Gastrocnemius medialis (tissue), 4 donors: ENCODE measurements around the gene FOXD3. TPM values are rescaled to one million over a fixed set of nuclear protein-coding genes. Genes with fewer than 3 reads are reported as not detected.
"Not testable (repeated sequence)": the region's sequence is repeated elsewhere in the genome, so short reads cannot be mapped to it uniquely, and the experiment has no call there.

Experiments
- ATAC-seq, 2 donors: fragments of 150-250 bp; one replicate each; pipeline ENCODE4 v1.9.1; 2016
- DNase-seq, 2 donors: peaks; one replicate each; pipeline ENCODE4 v3.0.0-alpha.2; 2019
- H3K27ac ChIP-seq, 4 donors: fragments of 200-600 bp; sonication (generic); 1 replicate in 1 of 4; 2 replicates in 3 of 4; pipeline ENCODE4 v1.5.1; 2016 to 2018; ENCODE audit warnings: mild to moderate bottlenecking in 2 of 4, moderate library complexity in 1 of 4
- H3K27me3 ChIP-seq, 3 donors: fragments of 200-600 bp; sonication (generic) in 2 of 3; 1 replicate in 1 of 3; 2 replicates in 2 of 3; pipeline versions ENCODE4 v1.5.1 to v1.6.0; 2016 to 2019; ENCODE audit warnings: mild to moderate bottlenecking in 1 of 3, moderate library complexity in 1 of 3
- H3K36me3 ChIP-seq, 2 donors: fragments of 200-600 bp; sonication (generic) in 1 of 2; one replicate each; pipeline ENCODE4 v1.5.1; 2017 to 2018
- H3K4me1 ChIP-seq, 2 donors: fragments of 200-600 bp; sonication (generic) in 1 of 2; one replicate each; pipeline ENCODE4 v1.5.1; 2016 to 2017; ENCODE audit warnings: mild to moderate bottlenecking in 2 of 2
- H3K4me3 ChIP-seq, 4 donors: fragments of 200-600 bp; sonication (generic) in 3 of 4; 1 replicate in 1 of 4; 2 replicates in 3 of 4; pipeline ENCODE4 v1.5.1; 2016 to 2019; ENCODE audit warnings: mild to moderate bottlenecking in 2 of 4
- H3K9me3 ChIP-seq, 3 donors: fragments of 200-600 bp; sonication (generic) in 2 of 3; 1 replicate in 1 of 3; 2 replicates in 2 of 3; pipeline ENCODE4 v1.5.1; 2016 to 2019
- POLR2A ChIP-seq, 2 donors: fragments of 450-650 bp; IDR thresholded peaks; one replicate each; pipeline ENCODE4 v1.6.1; 2017; ENCODE audit warnings: antibody characterized with exemption in 2 of 2, mild to moderate bottlenecking in 2 of 2, moderate library complexity in 2 of 2
- in situ Hi-C, 4 donors: fragments of 200-750 bp; cut with MboI; loops; one replicate each; pipeline versions ENCODE4 v1.15.0 to v1.8.0; 2017; ENCODE audit warnings: low sequenced_read_pairs in 4 of 4
- intact Hi-C: fragments of 100-400 bp; cut with DNase I; formaldehyde crosslinking; loops from one replicate; pipeline ENCODE4 v1.15.1; 2023; ENCODE audit warnings: low total_unique reads
- total RNA-seq, 4 donors: library from RNA; depleted of rRNA; stranded (reverse); fragments of >200 nt; gene quantifications; one replicate each; pipeline versions ENCODE4 v1.1.0 to v1.2.3, GENCODE V29; 2016
- TF ChIP-seq, protein P1 (sequence below), 5 experiments: fragments of 450-650 bp in 3 of 5; fragments of 200-600 bp in 2 of 5; sonication (generic) in 2 of 5; IDR thresholded peaks in 4 of 5; conservative IDR thresholded peaks in 1 of 5; 1 replicate in 4 of 5; 2 replicates in 1 of 5; pipeline ENCODE4 v1.5.1; 2016 to 2019; ENCODE audit warnings: antibody characterized with exemption in 5 of 5, mild to moderate bottlenecking in 3 of 5, moderate library complexity in 3 of 5

FOXD3 gene
- total RNA-seq, 4 donors from 2014 or later, result 0.22 to 0.97 (median 0.58) TPM

DNA sequence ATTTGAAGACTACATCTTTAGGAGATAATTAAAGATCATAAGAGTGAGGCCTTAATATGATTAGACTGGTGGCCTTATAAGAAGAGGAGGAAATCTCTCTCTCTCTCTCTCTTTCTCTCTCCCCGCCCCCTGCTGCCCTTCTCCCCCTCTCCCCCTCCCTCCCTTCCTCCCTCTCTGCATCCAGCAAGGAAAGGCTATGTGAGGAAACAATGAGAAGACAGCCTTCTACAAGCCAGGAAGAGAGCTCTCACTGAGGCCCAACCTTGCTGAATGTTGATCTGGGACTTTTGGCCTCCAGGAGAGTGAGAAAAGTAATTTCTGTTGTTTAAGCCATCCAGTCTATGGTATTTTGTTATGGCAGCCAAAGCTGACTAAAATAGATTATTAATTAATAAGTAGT is 21.6 kb downstream of the FOXD3 start:
- no peaks in the 10 kb centered on the region for H3K4me1 ChIP-seq
- no peak overlapping the region for H3K27ac ChIP-seq
- no peaks in the 10 kb centered on the region for H3K9me3 ChIP-seq
- no peaks in the 10 kb centered on the region for H3K27me3 ChIP-seq
- intact Hi-C loops, result no loop called here
- in situ Hi-C loops, result no loop called here
- TF ChIP-seq, protein P1, sequence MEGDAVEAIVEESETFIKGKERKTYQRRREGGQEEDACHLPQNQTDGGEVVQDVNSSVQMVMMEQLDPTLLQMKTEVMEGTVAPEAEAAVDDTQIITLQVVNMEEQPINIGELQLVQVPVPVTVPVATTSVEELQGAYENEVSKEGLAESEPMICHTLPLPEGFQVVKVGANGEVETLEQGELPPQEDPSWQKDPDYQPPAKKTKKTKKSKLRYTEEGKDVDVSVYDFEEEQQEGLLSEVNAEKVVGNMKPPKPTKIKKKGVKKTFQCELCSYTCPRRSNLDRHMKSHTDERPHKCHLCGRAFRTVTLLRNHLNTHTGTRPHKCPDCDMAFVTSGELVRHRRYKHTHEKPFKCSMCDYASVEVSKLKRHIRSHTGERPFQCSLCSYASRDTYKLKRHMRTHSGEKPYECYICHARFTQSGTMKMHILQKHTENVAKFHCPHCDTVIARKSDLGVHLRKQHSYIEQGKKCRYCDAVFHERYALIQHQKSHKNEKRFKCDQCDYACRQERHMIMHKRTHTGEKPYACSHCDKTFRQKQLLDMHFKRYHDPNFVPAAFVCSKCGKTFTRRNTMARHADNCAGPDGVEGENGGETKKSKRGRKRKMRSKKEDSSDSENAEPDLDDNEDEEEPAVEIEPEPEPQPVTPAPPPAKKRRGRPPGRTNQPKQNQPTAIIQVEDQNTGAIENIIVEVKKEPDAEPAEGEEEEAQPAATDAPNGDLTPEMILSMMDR (IDR thresholded peaks at IDR 0.05 in 4 of 5, conservative IDR thresholded peaks at IDR 0.05 in 1 of 5), result no peak
- no peak for TF ChIP-seq POLR2A (IDR thresholded peaks at IDR 0.05)
- H3K4me3 ChIP-seq, result no peak overlapping the region
- DNase-seq (no peak), ATAC-seq (no peak)
- H3K36me3 ChIP-seq, result no peaks in the 10 kb centered on the region

DNA sequence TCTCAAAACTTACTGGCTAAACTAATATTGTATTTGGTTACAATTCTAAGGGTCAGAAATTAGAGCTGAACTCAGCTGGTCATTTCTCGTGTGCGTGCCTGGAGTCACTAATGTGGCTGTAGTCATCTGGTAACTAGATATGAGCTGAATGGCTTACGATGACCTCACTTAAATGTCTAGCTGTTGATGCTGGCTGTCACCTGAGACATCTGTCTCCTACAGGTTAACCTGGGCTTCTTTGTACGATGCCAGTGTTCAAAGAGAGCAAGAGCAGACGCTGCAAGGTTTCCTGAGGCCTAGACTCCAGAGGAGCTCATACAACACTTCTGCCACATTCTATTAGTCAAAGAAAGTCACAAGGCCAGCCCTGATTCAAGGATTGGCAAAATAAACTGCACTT is 28.0 kb downstream of the FOXD3 start:
- intact Hi-C loops, result no loop called here

DNA sequence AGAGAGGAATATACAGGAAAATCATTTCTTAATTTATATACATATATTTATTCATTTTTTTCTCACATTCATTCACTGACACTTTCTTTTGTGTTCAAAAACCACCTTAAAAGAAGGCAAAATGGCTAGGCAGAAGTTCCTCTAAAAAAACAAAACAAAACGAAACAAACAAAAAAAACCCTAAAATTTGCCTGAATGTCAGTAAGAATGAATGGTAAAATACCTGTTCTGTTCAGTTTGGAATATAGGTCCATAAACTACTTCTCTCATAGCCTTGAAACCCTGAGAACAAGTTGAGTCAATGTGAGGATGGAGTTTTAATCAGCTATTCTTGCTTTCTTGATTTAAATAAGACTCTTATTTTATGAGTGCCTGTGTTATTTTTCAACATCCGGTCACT is 30.4 kb downstream of the FOXD3 start:
- no peak overlapping the region for H3K4me3 ChIP-seq
- H3K36me3 ChIP-seq, result no peaks in the 10 kb centered on the region
- DNase-seq (no peak), ATAC-seq (no peak)
- H3K27ac ChIP-seq, result no peak overlapping the region
- TF ChIP-seq, protein P1 (IDR thresholded peaks at IDR 0.05 in 4 of 5, conservative IDR thresholded peaks at IDR 0.05 in 1 of 5), result no peak
- no peak for TF ChIP-seq POLR2A (IDR thresholded peaks at IDR 0.05)
- in situ Hi-C loops, result no loop called here
- no peaks in the 10 kb centered on the region for H3K9me3 ChIP-seq
- intact Hi-C loops, result no loop called here
- no peaks in the 10 kb centered on the region for H3K4me1 ChIP-seq
- peaks cover 0 to 27% (median 6%) of the 10 kb centered on the region in 3 donors for H3K27me3 ChIP-seq

More for the DNA sequence above, 28.0 kb downstream of the FOXD3 start:
- H3K27ac ChIP-seq, result no peak overlapping the region
- no peaks in the 10 kb centered on the region for H3K9me3 ChIP-seq
- no peak overlapping the region for H3K4me3 ChIP-seq
- no peak for TF ChIP-seq POLR2A (IDR thresholded peaks at IDR 0.05)
- TF ChIP-seq, protein P1 (IDR thresholded peaks at IDR 0.05 in 4 of 5, conservative IDR thresholded peaks at IDR 0.05 in 1 of 5), result no peak
- ATAC-seq (no peak), DNase-seq (no peak)
- H3K27me3 ChIP-seq, result peaks cover 0 to 24% (median 6%) of the 10 kb centered on the region in 3 donors
- in situ Hi-C loops, result no loop called here
- H3K4me1 ChIP-seq, result no peaks in the 10 kb centered on the region
- H3K36me3 ChIP-seq, result no peaks in the 10 kb centered on the region

DNA sequence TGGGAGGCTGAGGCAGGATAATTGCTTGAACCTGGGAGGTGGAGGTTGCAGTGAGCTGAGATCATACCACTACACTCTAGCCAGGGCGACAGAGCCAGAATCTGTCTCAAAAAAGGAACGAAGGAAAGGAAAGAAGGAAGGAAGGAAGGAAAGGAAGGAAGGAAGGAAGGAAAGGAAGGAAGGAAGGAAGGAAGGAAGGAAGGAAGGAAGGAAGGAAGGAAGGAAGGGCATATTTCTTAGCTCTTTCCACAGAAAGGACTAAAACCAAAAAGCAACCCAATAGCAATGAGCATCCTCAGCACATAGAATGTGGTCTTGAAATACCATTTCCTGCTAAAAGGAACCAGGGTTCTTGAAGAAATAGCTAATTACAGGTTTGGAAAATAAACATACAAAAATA is 33.9 kb downstream of the FOXD3 start:
- H3K4me1 ChIP-seq, H3K36me3 ChIP-seq, H3K4me3 ChIP-seq, H3K27ac ChIP-seq, DNase-seq, in situ Hi-C loops, intact Hi-C loops, H3K9me3 ChIP-seq, ATAC-seq: not testable (repeated sequence)
- H3K27me3 ChIP-seq, result peaks cover 0 to 27% (median 6%) of the 10 kb centered on the region in 3 donors

DNA sequence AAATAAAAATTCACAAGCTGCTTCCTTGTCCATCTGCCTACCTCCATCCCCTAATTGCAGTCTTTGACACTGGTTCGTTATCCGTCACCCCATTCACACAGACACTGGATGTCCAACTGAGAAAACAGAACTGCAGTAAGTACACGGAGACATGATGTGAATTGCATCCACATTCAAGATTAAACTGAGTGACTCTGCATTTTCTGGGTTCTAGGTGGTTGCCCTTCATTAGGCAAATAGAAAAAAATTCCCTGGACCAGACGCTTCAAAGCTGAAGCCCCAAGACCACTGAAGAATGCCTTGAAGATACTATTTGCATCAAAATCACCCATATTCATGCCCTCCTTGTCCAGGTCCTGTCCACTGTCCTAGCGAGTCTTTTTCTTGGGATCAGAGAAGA is 37.2 kb downstream of the FOXD3 start:
- no peak for ATAC-seq
- Histone ChIP-seq H3K27me3 (peaks cover 0 to 8% (median 0%) of the 10 kb centered on the region in 3 donors), H3K4me3 (no peak overlapping the region), H3K4me1 (no peaks in the 10 kb centered on the region), H3K36me3 (no peaks in the 10 kb centered on the region), H3K27ac (no peak overlapping the region), H3K9me3 (no peaks in the 10 kb centered on the region)
- in situ Hi-C loops, result no loop called here
- DNase-seq, result no peak
- TF ChIP-seq, protein P1 (IDR thresholded peaks at IDR 0.05 in 4 of 5, conservative IDR thresholded peaks at IDR 0.05 in 1 of 5), result no peak
- TF ChIP-seq POLR2A (IDR thresholded peaks at IDR 0.05), result no peak
- intact Hi-C loops, result no loop called here
